HEK293T (cell line): ENCODE data around the gene SLC38A6.
"Not testable (repeated sequence)": the region's sequence is repeated elsewhere in the genome, so short reads cannot be mapped to it uniquely, and the experiment has no call there.

ENCODE experiments used
- ARNT ChIP-seq: fragments of 450-650 bp; IDR thresholded peaks from 2 replicates; pipeline ENCODE4 v1.6.1; 2017; ENCODE audit warnings: mild to moderate bottlenecking
- BHLHE40 ChIP-seq: fragments of 450-650 bp; IDR thresholded peaks from 2 replicates; pipeline ENCODE4 v1.6.1; 2016; ENCODE audit warnings: mild to moderate bottlenecking, moderate library complexity, borderline replicate concordance
- FOXA1 ChIP-seq: fragments of 450-650 bp; IDR thresholded peaks from 2 replicates; pipeline ENCODE4 v1.6.1; 2016; ENCODE audit warnings: mild to moderate bottlenecking
- NFRKB ChIP-seq: fragments of 450-650 bp; IDR thresholded peaks from 2 replicates; pipeline ENCODE4 v1.6.1; 2016; ENCODE audit warnings: mild to moderate bottlenecking, moderate library complexity
- SP1 ChIP-seq: fragments of 450-650 bp; IDR thresholded peaks from 2 replicates; pipeline ENCODE4 v1.6.1; 2017
- SUZ12 ChIP-seq: fragments of 450-650 bp; IDR thresholded peaks from 2 replicates; pipeline ENCODE4 v1.6.1; 2016; ENCODE audit warnings: mild to moderate bottlenecking
- TARDBP ChIP-seq: fragments of 450-650 bp; IDR thresholded peaks from 2 replicates; pipeline ENCODE4 v1.6.1; 2016

- TF ChIP-seq NFRKB, BHLHE40, SP1, SUZ12, FOXA1, TARDBP, ARNT: not testable (repeated sequence)
Observed at GRCh38 chr14:61072442-61072841, 91.4 kb downstream of the SLC38A6 start.
